HEK293 (cell line): Measurements from ENCODE around the gene TIMM8A.

Experiments
- CTCF ChIA-PET: fragments of 350-600 bp; formaldehyde crosslinking; extraction: SDS; loops from one replicate; lab custom pipeline; 2021; ENCODE audit warnings: antibody characterized with exemption; lab: Yijun Ruan, JAX
- POLR2A ChIA-PET: fragments of 300-600 bp; formaldehyde crosslinking; extraction: SDS; loops from one replicate; lab custom pipeline; 2020; ENCODE audit warnings: antibody characterized with exemption, inconsistent platforms; lab: Yijun Ruan, JAX
- H3K27ac ChIP-seq: fragments of 200-500 bp; sonication (Bioruptor generic); 2 replicates; pipeline ENCODE4 v1.5.1; 2014; ENCODE audit warnings: low read depth, low read length, control low read depth, inconsistent platforms; ENCODE audit errors: extremely low read depth
- H3K36me3 ChIP-seq, 2 experiments: fragments of 200-500 bp in 1 of 2; sonication (Bioruptor generic) in 1 of 2; 1 replicate in 1 of 2; 2 replicates in 1 of 2; pipeline ENCODE4 v1.5.1; 2014 to 2017; ENCODE audit warnings: inconsistent platforms in 2 of 2, low read length in 2 of 2; ENCODE audit not compliant: control insufficient read depth in 2 of 2, insufficient read depth in 1 of 2
- H3K4me1 ChIP-seq: fragments of 200-500 bp; sonication (Bioruptor generic); 2 replicates; pipeline ENCODE4 v1.5.1; 2014; ENCODE audit warnings: mild to moderate bottlenecking, low read length, inconsistent platforms; ENCODE audit not compliant: control insufficient read depth, insufficient read depth
- H3K4me3 ChIP-seq: 2 replicates; pipeline ENCODE4 v1.5.1; 2011; ENCODE audit warnings: low read depth, mild to moderate bottlenecking, control low read depth, low read length, moderate library complexity
- H3K9me3 ChIP-seq: fragments of 200-500 bp; sonication (Bioruptor generic); 2 replicates; pipeline ENCODE4 v1.5.1; 2014; ENCODE audit warnings: low read depth, low read length, inconsistent platforms; ENCODE audit not compliant: control insufficient read depth, insufficient read depth
- AEBP2 ChIP-seq: fragments of 450-650 bp; formaldehyde crosslinking; IDR thresholded peaks from 2 replicates; pipeline ENCODE4 v1.5.1; 2016; ENCODE audit warnings: missing biosample characterization, missing genetic modification characterization, borderline replicate concordance
- BCL11A ChIP-seq: fragments of 450-650 bp; formaldehyde crosslinking; IDR thresholded peaks from 2 replicates; pipeline ENCODE4 v1.5.1; 2016; ENCODE audit warnings: low read depth, missing biosample characterization, missing genetic modification characterization
- SALL2 ChIP-seq: fragments of 450-650 bp; formaldehyde crosslinking; IDR thresholded peaks from 2 replicates; pipeline ENCODE4 v1.5.0; 2017; ENCODE audit warnings: missing biosample characterization, mild to moderate bottlenecking, missing genetic modification characterization, borderline replicate concordance
- ZBTB11 ChIP-seq: fragments of 450-650 bp; formaldehyde crosslinking; conservative IDR thresholded peaks from 2 replicates; pipeline ENCODE4 v1.5.1; 2016; ENCODE audit warnings: low read depth, missing biosample characterization, missing genetic modification characterization
- ZFP3 ChIP-seq: fragments of 450-650 bp; formaldehyde crosslinking; IDR thresholded peaks from 2 replicates; pipeline ENCODE4 v1.5.1; 2016; ENCODE audit warnings: low read depth, missing biosample characterization, missing genetic modification characterization
- ZFP69B ChIP-seq: fragments of 450-650 bp; formaldehyde crosslinking; IDR thresholded peaks from 2 replicates; pipeline ENCODE4 v1.5.1; 2016; ENCODE audit warnings: missing biosample characterization, missing genetic modification characterization
- ZIC2 ChIP-seq: fragments of 450-650 bp; formaldehyde crosslinking; IDR thresholded peaks from 2 replicates; pipeline ENCODE4 v1.5.1; 2016; ENCODE audit warnings: missing biosample characterization, missing genetic modification characterization
- ZNF133 ChIP-seq: fragments of 450-650 bp; formaldehyde crosslinking; IDR thresholded peaks from 2 replicates; pipeline ENCODE4 v1.5.1; 2016; ENCODE audit warnings: missing biosample characterization, missing genetic modification characterization
- ZNF140 ChIP-seq: fragments of 450-650 bp; formaldehyde crosslinking; IDR thresholded peaks from 2 replicates; pipeline ENCODE4 v1.5.1; 2016; ENCODE audit warnings: missing biosample characterization, missing genetic modification characterization
- ZNF157 ChIP-seq: fragments of 450-650 bp; formaldehyde crosslinking; IDR thresholded peaks from 2 replicates; pipeline ENCODE4 v1.5.1; 2016; ENCODE audit warnings: missing biosample characterization, missing genetic modification characterization
- ZNF302 ChIP-seq: fragments of 450-650 bp; formaldehyde crosslinking; IDR thresholded peaks from 2 replicates; pipeline ENCODE4 v1.5.1; 2016; ENCODE audit warnings: missing biosample characterization, missing genetic modification characterization, low read depth
- ZNF350 ChIP-seq: fragments of 450-650 bp; formaldehyde crosslinking; IDR thresholded peaks from 2 replicates; pipeline ENCODE4 v1.5.0; 2017; ENCODE audit warnings: missing biosample characterization, mild to moderate bottlenecking, missing genetic modification characterization
- ZNF544 ChIP-seq: fragments of 450-650 bp; formaldehyde crosslinking; IDR thresholded peaks from 2 replicates; pipeline ENCODE4 v1.5.0; 2017; ENCODE audit warnings: missing biosample characterization, missing genetic modification characterization
- ZNF621 ChIP-seq: fragments of 450-650 bp; formaldehyde crosslinking; IDR thresholded peaks from 2 replicates; pipeline ENCODE4 v1.5.1; 2017; ENCODE audit warnings: missing biosample characterization, missing genetic modification characterization
- ZNF660 ChIP-seq: fragments of 450-650 bp; IDR thresholded peaks from 2 replicates; pipeline ENCODE4 v1.5.1; 2018; ENCODE audit warnings: missing biosample characterization, mild to moderate bottlenecking, missing genetic modification characterization
- ZNF785 ChIP-seq: fragments of 450-650 bp; formaldehyde crosslinking; IDR thresholded peaks from 2 replicates; pipeline ENCODE4 v1.5.1; 2016; ENCODE audit warnings: missing biosample characterization, missing genetic modification characterization
- ZNF837 ChIP-seq: fragments of 450-650 bp; formaldehyde crosslinking; IDR thresholded peaks from 2 replicates; pipeline ENCODE4 v1.5.1; 2016; ENCODE audit warnings: missing biosample characterization, missing genetic modification characterization
- ZSCAN4 ChIP-seq: fragments of 450-650 bp; formaldehyde crosslinking; IDR thresholded peaks from 2 replicates; pipeline ENCODE4 v1.5.1; 2017; ENCODE audit warnings: missing biosample characterization, missing genetic modification characterization

The TIMM8A gene

GRCh38 chrX:101365301-101365795, 16.8 kb upstream of the TIMM8A start:
- TF ChIP-seq ZBTB11 (tag by site-specific recombination) (no peak), ZNF140 (tag by site-specific recombination) (no peak), ZNF133 (no peak), SALL2 (no peak), BCL11A (tag by site-specific recombination) (no peak)
- H3K4me1 ChIP-seq = peaks cover 2% of the 10 kb centered on the region; the same call in 1 of the 2 replicates
- no peaks in the 10 kb centered on the region for H3K9me3 ChIP-seq
- no peak overlapping the region for H3K4me3 ChIP-seq
- ChIA-PET CTCF (interaction anchor here (1.3 kb wide), 1 partner anchor 8 kb away, joined by 4 read pairs; no protein-coding TSS in a partner anchor), POLR2A (interaction anchor here (2.0 kb wide), 1 partner anchor 26 kb away, joined by 10 read pairs; the partner anchor contains the start of gene RPL36A)
- no peaks in the 10 kb centered on the region for H3K36me3 ChIP-seq
- H3K27ac ChIP-seq = no peak overlapping the region

GRCh38 chrX:101362757-101363156, 14.2 kb upstream of the TIMM8A start:
- ChIA-PET CTCF (interaction anchor here (0.6 to 1.0 kb wide), 4 partner anchors 13 to 52 kb away, joined by 3 to 5 read pairs (median 4); partner anchors contain the start of gene RPL36A), POLR2A (interaction anchor here (1.5 kb wide), 1 partner anchor 28 kb away, joined by 7 read pairs; the partner anchor contains the start of gene RPL36A)
- no peak overlapping the region for H3K4me3 ChIP-seq

GRCh38 chrX:101362116-101362515, 13.6 kb upstream of the TIMM8A start:
- no peak for TF ChIP-seq ZNF302 (tag by site-specific recombination)
- CTCF ChIA-PET = interaction anchor here (0.9 to 1.0 kb wide), 3 partner anchors 12 to 29 kb away, joined by 3 to 5 read pairs (median 4); partner anchors contain the start of gene RPL36A
- Histone ChIP-seq H3K4me3 (no peak overlapping the region), H3K27ac (no peak overlapping the region), H3K36me3 (no peaks in the 10 kb centered on the region), H3K4me1 (peaks cover 2% of the 10 kb centered on the region; the same call in 1 of the 2 replicates), H3K9me3 (no peaks in the 10 kb centered on the region)
- POLR2A ChIA-PET = interaction anchor here (1.5 kb wide), 1 partner anchor 29 kb away, joined by 7 read pairs; the partner anchor contains the start of gene RPL36A

More at GRCh38 chrX:101362757-101363156, 14.2 kb upstream of the TIMM8A start:
- Histone ChIP-seq H3K27ac (no peak overlapping the region), H3K36me3 (no peaks in the 10 kb centered on the region), H3K9me3 (no peaks in the 10 kb centered on the region), H3K4me1 (peaks cover 2% of the 10 kb centered on the region; the same call in 1 of the 2 replicates)
- TF ChIP-seq ZNF133 (no peak), ZNF350 (tag by site-specific recombination) (no peak), ZNF157 (tag by site-specific recombination) (no peak), ZSCAN4 (no peak), ZNF660 (tag by site-specific recombination) (no peak), ZNF544 (tag by site-specific recombination) (no peak), ZIC2 (tag by site-specific recombination) (no peak), ZNF837 (tag by site-specific recombination) (no peak), ZNF621 (tag by site-specific recombination) (no peak), ZNF785 (tag by site-specific recombination) (no peak), ZFP3 (tag by site-specific recombination) (no peak), AEBP2 (no peak), ZFP69B (tag by site-specific recombination) (no peak)
